HG02943 (cell line): ENCODE data around the gene OR4D1.
"Not testable (repeated sequence)": the region's sequence is repeated elsewhere in the genome, so short reads cannot be mapped to it uniquely, and the experiment has no call there.

Experiments
- ATAC-seq: cut with Tn5 transposase; IDR thresholded peaks from one replicate; pipeline ENCODE4 v1.9.1; 2021; ENCODE audit warnings: mild to moderate bottlenecking, low read depth, moderate library complexity; ENCODE audit not compliant: unreplicated experiment

Gene OR4D1

GRCh38 chr17:58147930-58148434 lies at the start of gene OR4D1:
Gene OR4D1 (plus strand): TSS chr17:58148384. CDS start chr17:58155154, 6,770 bp downstream.
- no peak for ATAC-seq

DNA sequence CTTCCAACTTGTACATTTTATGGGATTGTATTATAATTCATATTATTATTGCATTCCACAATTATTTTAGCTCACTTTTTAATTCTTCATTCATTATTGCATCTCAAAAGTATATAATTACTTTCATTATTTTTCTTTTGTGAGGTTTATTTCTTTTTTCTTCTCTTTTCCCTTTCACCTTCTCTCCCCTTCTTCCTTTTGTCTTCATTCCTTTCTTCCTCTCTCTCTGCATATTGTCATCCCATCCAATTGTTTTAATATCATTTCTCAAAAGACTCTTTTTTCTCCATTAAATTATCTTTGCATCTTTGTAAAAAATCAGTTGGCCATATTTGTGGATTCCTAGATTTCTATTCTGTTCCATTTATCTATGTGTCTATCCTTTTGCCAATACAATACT lies 47.7 kb upstream of the OR4D1 start:
- no peak for ATAC-seq

DNA sequence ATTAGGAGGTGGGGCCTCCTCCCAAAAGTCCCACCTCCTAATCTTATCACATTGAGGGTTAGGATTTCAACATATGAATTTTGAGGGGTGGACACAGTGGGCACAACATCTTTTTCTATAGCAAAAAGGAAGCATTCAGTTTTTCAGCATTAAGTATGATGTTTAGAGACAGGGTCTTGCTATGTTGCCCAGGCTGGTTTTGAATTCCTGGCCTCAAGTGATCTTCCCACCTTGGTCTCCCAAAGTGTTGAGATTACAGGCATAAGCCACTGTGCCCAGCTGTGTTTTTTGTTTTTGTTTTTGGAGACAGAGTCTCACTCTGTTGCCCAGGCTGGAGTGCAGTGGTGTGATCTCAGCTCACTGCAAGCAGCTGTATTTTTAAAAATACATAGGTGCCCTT lies 46.3 kb upstream of the OR4D1 start:
- ATAC-seq = not testable (repeated sequence)

DNA sequence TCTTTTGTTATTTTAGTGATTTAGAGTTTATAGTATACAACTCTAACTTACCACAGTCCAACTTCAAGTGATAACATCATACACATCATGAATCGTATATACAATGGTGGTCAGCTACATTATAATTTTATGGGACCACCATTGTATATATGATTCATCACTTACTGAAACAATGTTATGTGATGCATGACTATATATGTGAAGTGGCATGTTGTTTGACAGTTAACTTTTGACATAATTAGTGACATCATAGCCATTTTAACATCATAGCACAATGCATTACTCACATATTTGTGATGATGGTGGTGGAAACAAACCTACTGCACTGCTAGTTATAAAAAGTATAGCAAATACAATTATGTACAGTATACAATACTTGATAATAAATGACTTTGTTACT lies 43.1 kb upstream of the OR4D1 start:
- ATAC-seq = no peak

DNA sequence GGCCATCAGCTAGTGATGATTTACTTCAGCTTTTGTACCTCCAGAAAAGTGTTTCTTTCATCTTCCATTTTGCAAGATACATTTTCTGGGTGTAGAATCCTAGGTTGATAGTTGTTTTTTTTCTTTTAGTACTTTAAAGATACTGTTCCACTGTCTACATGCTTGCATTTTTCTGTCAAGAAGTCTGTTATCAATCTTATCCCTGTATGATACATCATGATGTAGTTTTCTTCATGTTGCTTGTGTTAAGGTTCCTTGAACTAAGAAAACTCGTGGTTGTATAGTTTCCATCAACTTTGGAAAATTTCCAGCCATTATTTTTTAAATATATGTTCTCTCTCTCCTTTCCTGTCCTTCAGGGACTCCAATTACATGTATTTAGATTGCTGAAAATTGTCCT lies 40.9 kb upstream of the OR4D1 start:
- ATAC-seq = no peak

- no peak for ATAC-seq
Measured at GRCh38 chr17:58109197-58109596, 39.0 kb upstream of the OR4D1 start.

DNA sequence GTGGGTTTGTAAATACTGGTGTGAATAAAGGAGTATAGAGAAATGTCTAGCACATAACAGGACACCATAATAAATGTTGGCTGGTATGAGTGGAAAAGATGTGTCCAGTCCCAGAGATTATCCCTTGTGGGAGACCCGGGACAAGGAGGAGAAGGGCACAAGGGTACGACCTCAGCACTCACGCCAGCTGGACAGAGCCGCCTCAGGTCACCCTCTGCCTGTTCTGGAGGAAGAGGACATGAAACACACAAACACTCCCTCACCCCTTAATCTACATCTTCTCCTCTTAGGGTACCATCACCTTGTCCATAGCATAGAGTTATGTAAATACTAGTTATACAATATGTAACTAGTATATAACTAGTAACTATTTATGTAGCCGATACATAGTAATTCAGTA lies 38.2 kb upstream of the OR4D1 start:
- ATAC-seq = no peak

GRCh38 chr17:58111676-58112075 lies 36.5 kb upstream of the OR4D1 start:
- ATAC-seq = no peak

- no peak for ATAC-seq
Measured at GRCh38 chr17:58112970-58113631, 35.1 kb upstream of the OR4D1 start.

- no peak for ATAC-seq
Measured at GRCh38 chr17:58113947-58114346, 34.2 kb upstream of the OR4D1 start.

DNA sequence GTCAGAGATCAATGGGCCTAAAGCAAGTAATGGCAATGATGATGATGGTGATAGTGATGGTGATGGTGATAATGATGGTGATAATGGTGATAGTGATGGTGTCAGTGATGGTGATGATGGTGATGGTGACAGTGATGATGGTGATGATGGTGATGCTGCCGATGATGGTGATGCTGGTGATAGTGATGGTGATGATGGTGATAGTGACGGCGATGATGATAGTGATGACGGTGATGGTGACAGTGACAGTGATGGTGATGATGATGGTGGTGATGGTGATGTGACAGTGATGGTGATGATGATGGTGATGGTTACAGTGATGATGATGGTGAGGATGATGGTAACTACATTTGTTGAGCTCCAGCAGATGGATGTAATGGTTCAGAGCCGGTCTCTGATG lies 30.8 kb upstream of the OR4D1 start:
- ATAC-seq = no peak

DNA sequence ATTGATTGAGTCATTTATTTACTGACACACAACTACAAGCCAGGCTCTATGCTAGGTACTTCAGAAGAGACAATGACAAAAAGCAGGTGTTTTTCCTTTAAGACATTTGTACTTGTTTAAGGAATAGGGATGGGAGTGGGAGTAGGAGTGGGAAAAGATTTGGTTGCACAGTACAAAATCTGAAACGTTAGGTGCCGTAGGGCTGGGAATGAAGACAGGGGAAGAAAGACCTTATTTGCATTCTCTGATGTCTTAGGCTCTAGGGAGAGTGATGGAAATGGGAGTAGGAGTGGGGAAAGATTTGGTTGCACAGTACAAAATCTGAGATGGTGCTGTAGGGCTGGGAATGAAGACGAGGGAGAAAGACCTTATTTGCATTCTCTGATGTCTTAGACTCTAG lies 28.7 kb upstream of the OR4D1 start:
- ATAC-seq = no peak

DNA sequence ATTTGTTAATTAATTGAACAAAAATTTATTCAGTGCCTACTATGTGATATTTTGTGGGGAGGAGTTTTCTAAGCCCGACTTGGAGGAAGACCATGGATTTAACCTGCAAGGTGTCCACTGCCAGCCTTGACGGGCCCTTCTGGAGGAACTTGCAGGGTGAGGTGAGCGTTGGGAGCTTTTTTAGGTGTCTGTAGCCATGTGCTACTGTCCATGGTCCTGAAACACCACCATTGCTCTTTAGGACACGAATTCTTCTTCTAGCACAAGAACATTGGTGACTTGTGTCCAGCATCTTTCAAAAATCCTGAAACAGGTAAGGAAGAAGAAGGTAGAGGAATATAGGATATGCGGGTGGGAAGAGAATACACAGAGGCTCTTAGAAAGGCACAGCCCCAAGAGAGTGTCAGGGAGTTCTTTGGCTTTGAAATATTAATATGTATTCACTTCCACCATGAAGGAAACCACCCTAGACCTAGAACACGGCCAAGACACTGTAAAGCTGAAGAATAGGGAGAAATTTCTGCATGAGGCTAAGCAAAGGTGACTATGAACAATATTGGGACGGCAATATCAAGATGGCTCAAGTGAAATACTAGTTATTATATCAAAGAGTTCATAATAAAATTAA lies 27.9 kb upstream of the OR4D1 start:
- no peak for ATAC-seq

- ATAC-seq = no peak
Measured at GRCh38 chr17:58121925-58122324, 26.3 kb upstream of the OR4D1 start.

DNA sequence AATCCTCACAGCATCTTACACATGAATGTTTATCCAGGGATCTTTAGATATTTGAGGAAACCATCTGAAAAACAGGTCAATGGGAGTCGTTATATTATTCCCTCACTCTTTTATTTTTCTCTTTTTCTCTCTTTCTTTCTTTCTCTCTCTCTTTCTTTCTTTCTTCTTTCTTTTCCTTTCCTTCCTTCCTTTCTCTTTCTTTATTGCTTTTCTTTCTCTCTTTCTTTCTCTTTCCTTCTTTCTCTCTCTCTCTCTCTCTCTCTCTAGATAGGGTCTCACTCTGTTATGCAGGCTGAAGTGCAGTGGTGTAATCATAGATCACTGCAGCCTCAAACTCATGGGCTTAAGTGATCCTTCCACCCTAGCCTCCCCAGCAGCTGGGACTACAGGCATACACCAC lies 20.3 kb upstream of the OR4D1 start:
- ATAC-seq = no peak

GRCh38 chr17:58132697-58133096 lies 15.5 kb upstream of the OR4D1 start:
- ATAC-seq = not testable (repeated sequence)

DNA sequence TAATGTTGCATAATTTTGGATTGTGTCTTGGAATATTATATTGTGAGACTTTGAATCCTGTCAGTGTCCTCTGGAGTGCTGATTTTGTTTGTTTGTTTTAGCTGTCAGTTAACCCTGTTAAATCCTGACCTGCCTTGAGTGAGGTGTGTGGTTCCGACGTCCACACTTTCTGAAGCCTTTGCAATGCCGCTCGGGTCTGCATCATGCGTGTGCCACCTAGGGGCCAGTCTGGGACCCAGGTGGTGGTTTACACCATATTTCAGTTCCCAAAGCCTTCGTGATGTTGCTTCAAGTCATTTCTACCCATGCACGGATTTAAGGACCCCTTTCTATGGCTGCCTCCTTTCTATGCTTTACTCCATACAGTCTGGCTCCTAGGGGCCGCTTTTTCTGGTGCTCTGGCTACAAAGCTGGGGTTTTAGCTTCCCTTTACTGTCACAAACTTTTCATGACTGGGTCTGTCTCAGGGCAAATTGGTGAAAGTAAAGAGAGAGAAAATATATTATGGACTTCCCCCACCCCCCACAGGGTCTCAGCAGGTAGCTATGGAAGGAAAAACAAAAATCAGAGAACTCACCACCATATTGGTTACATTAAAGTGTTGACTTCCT lies 11.4 kb upstream of the OR4D1 start:
- no peak for ATAC-seq

DNA sequence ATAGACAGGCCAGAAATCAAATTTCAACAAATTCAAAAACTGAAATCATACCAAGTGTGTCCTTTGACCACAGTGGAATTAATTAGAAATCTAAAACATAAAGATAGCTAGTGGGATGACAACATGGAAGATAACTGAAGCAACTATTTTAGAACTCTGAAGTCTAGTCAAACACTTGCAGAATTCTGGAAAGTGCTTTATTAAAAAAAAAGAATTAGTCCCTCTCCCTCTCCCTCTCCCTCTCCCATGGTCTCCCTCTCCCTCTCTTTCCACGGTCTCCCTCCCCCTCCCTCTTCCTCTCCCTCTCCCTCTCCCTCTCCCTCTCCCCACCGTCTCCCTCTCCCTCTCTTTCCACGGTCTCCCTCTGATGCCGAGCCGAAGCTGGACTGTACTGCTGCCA lies 6.7 kb upstream of the OR4D1 start:
- ATAC-seq = no peak

GRCh38 chr17:58143335-58143734 lies 4.8 kb upstream of the OR4D1 start:
- not testable (repeated sequence) for ATAC-seq

DNA sequence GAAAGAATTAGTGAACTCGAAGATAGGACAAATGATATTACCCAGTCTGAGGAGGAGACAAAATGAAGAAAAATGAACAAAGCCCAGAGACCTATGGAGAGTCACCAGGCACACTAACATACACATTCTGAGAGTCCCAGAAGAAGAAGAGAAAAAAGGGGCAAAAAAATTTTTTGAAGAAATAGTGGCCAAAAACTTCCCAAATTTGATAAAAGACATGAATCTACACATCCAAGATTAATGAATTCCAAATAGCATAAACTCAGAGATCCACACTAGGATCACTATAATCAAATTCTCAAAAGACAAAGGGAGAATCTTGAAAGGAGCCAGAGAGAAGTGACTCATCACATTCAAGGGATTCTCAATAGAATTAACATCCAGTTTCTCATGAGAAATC lies 3.4 kb upstream of the OR4D1 start:
- no peak for ATAC-seq

DNA sequence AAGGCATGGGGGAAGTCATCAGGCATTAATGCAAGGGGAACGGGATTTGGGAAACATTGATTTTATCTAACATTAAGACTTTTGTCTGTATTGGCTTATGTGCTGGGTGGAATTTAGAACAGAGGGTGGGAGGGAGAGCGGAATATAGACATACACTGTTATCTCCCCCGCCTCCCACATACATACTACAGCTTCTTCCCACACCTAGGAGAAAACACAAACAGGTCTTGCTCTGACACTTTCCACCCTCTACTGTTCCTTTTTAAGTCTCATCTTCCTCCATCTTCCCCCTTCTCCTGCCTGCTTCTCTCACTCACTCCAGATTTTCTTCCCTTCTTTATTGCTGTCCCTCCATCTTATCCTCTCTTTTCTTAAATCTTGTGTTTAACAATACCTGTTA lies 425 bp downstream of the OR4D1 start:
- no peak for ATAC-seq

DNA sequence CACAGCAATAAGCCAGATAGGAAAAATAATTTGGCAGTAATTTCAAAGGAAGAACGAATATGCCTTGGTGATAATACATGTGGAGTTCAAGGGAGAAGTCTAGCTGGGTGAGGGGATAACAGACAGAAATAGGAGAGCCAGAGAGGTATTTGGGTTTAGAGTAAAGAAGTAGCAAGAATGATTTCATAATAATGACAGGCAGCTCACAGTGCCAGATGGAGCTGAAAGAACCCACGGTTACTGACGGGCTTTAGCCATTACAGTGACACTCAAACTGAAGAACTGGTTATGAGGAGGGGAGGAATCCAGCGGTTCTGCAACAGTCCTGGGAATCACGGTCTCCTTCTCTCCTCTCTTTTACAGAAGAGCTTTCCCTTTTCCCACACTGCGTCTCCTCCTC lies 2.2 kb downstream of the OR4D1 start:
- ATAC-seq = no peak
